Heart left ventricle (tissue), 16 donors: ENCODE results near the gene MCC. TPM values are rescaled to one million over a fixed set of nuclear protein-coding genes. Genes with fewer than 3 reads are reported as not detected.

Experiments
- ATAC-seq, 4 donors: fragments of 200-7000 bp; cut with Tn5 transposase; one replicate each; pipeline ENCODE4 v1.9.1; 2020 to 2022; ENCODE audit warnings: moderate library complexity in 4 of 4, mild to moderate bottlenecking in 3 of 4, moderate number of reproducible peaks in 1 of 4
- DNase-seq, 5 donors: peaks; one replicate each; pipeline ENCODE4 v3.0.0-alpha.2; 2020
- H3K27ac ChIP-seq, 12 donors: fragments of 200-600 bp; sonication (generic) in 4 of 12; one replicate each; pipeline versions ENCODE4 v1.5.0 to v1.8.0; 2016 to 2022; ENCODE audit warnings: mild to moderate bottlenecking in 2 of 12
- H3K27me3 ChIP-seq, 9 donors: fragments of 200-600 bp; sonication (generic) in 2 of 9; one replicate each; pipeline versions ENCODE4 v1.5.1 to v1.8.0; 2016 to 2022; ENCODE audit warnings: mild to moderate bottlenecking in 3 of 9
- H3K36me3 ChIP-seq, 9 donors: fragments of 200-600 bp; sonication (generic) in 2 of 9; one replicate each; pipeline versions ENCODE4 v1.5.0 to v1.8.0; 2018 to 2022; ENCODE audit warnings: mild to moderate bottlenecking in 2 of 9
- H3K4me1 ChIP-seq, 12 donors: fragments of 200-600 bp; sonication (generic) in 4 of 12; one replicate each; pipeline versions ENCODE4 v1.5.0 to v1.8.0; 2016 to 2022; ENCODE audit warnings: mild to moderate bottlenecking in 3 of 12
- H3K4me3 ChIP-seq, 12 donors: fragments of 200-600 bp; sonication (generic) in 4 of 12; one replicate each; pipeline versions ENCODE4 v1.5.0 to v1.8.0; 2017 to 2022; ENCODE audit warnings: mild to moderate bottlenecking in 9 of 12, moderate library complexity in 4 of 12
- H3K9me3 ChIP-seq, 12 donors: fragments of 200-600 bp; sonication (generic) in 4 of 12; one replicate each; pipeline versions ENCODE4 v1.5.0 to v1.8.0; 2016 to 2022; ENCODE audit warnings: mild to moderate bottlenecking in 1 of 12
- POLR2A ChIP-seq, 2 donors: fragments of 450-650 bp; IDR thresholded peaks; one replicate each; pipeline ENCODE4 v1.6.1; 2017; ENCODE audit warnings: antibody characterized with exemption in 2 of 2, mild to moderate bottlenecking in 2 of 2, moderate library complexity in 2 of 2
- WGBS, 4 donors: extraction: QIAGEN DNeasy Blood & Tissue Kit in 2 of 4; methylation state at CpG; one replicate each; pipeline versions ENCODE4 v1.1.5 to v1.1.7; 2013 to 2018; 5-methylcytosine and 5-hydroxymethylcytosine counted together
- intact Hi-C, 10 donors: fragments of 100-400 bp; cut with DNase I; formaldehyde crosslinking; loops; one replicate each; pipeline versions ENCODE4 v1.11.1 to v1.14.2; 2022
- polyA plus RNA-seq, 2 donors: library from polyadenylated mRNA; stranded (reverse); fragments of 200-250 nt; gene quantifications; one replicate each; pipeline ENCODE4 v1.2.3, GENCODE V29; 2013
- total RNA-seq, 9 donors: library from RNA; depleted of rRNA in 2 of 9; stranded (reverse); fragments of >200 nt in 2 of 9; fragmentation: NEBNext Ultra II Directional in 3 of 9; extraction: Animal tissue kit (Norgen Biotek cat#: 25700) in 3 of 9; gene quantifications; one replicate each; pipeline versions ENCODE4 v1.1.0 to v1.2.4, GENCODE V29; 2016 to 2023
- TF ChIP-seq, protein P1 (sequence below), 12 donors: fragments of 200-600 bp; sonication (generic) in 4 of 12; IDR thresholded peaks; one replicate each; pipeline versions ENCODE4 v1.5.0 to v1.8.0; 2018 to 2022; ENCODE audit warnings: antibody characterized with exemption in 12 of 12, mild to moderate bottlenecking in 5 of 12
- donor health status: ischemic (EF 13 %, LVEDD 7.1; RV severe dilation, severe dysfunction).
- donor health status: healthy with polysubstance abuse.
- donor health status: DM: no; HTN: yes; CAD: no.
- donor health status: DM: no; HTN: no; CAD: no.
- donor health status: ischemic (EF 25% LVEDD 6.9; RV normal size, moderate dysfunction).
- donor health status: ischemic (EF 25% LVEDD 5.7; RV mildly dilated, moderate dysfunction).
- donor health status: healthy.
- donor health status: DM: yes; HTN: yes; CAD: no.
- donor health status: ischemic (EF 35%, LVEDD 5.7; RV mildly dilated, moderate dysfunction).
- donor health status: nonischemic (EF 11% LVEDD 7.7; RV severe dilation, severe dysfunction).
- donor health status: DM: yes; HTN: yes; CAD: no.
- donor health status: PGD.
- donor health status: ischemic (EF 29% LVEDD 5.4; RV normal size, mild dysfunction).
- donor health status: nonischemic (EF 23%, LVEDD 6.1; RV moderate dilation, normal function).

Gene MCC
- total and polyA plus RNA-seq, 11 donors, result 6.1 to 33.8 (median 24.3) TPM

DNA sequence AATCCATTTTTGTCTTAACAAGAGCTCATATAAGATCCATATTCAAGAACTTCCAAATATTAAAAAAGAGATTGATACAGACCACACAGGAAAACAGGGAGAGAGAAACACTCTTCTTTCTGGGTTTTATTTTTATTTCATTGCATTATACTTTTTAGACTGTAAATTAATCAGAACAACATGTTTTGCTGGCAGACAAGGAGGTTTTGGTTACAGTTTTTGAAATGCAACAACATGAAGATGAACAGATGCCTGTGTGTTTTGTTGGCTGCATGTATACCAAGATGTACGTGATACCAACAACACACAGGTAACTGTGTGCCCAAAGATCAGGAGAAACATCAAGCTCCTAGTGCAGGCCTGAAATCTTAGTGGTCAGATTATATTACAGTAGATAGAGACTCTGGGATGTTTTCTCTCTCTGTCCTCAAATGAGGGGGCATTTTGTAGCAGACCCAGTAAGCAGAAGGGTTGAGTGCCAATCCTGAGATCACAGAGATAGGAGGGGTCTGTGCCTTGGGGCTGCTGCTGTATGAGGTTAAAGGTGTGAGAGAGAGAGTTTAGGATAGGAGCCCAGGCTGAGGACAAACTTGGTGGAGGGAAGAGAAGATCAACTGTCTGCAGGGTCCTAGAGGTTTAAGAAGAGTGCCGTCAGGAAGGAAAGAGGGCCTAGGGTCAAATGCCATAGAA, 359.5 kb downstream of the MCC start:
- WGBS, 4 donors, result 46 to 63% (median 47%) methylated on average over 2 of the region's 2 CpGs
- H3K9me3 ChIP-seq, result peaks cover 0 to 8% (median 0%) of the 10 kb centered on the region in 12 donors
- no peak overlapping the region for H3K27ac ChIP-seq
- DNase-seq (no peak), ATAC-seq (no peak)
- TF ChIP-seq, protein P1, sequence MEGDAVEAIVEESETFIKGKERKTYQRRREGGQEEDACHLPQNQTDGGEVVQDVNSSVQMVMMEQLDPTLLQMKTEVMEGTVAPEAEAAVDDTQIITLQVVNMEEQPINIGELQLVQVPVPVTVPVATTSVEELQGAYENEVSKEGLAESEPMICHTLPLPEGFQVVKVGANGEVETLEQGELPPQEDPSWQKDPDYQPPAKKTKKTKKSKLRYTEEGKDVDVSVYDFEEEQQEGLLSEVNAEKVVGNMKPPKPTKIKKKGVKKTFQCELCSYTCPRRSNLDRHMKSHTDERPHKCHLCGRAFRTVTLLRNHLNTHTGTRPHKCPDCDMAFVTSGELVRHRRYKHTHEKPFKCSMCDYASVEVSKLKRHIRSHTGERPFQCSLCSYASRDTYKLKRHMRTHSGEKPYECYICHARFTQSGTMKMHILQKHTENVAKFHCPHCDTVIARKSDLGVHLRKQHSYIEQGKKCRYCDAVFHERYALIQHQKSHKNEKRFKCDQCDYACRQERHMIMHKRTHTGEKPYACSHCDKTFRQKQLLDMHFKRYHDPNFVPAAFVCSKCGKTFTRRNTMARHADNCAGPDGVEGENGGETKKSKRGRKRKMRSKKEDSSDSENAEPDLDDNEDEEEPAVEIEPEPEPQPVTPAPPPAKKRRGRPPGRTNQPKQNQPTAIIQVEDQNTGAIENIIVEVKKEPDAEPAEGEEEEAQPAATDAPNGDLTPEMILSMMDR (IDR thresholded peaks at IDR 0.05), result no peak
- TF ChIP-seq POLR2A (IDR thresholded peaks at IDR 0.05), result no peak
- H3K4me1 ChIP-seq, result peaks cover 0 to 48% (median 23%) of the 10 kb centered on the region in 12 donors
- H3K4me3 ChIP-seq, result no peak overlapping the region
- no peaks in the 10 kb centered on the region for H3K27me3 ChIP-seq
- H3K36me3 ChIP-seq, result no peaks in the 10 kb centered on the region
- intact Hi-C loops, result loop anchor here in 1 of 10 donors (10.0 kb wide), 1 partner anchor 166 kb away; no protein-coding TSS in a partner anchor

- Histone ChIP-seq H3K27me3 (no peaks in the 10 kb centered on the region), H3K4me1 (peaks cover 0 to 49% (median 25%) of the 10 kb centered on the region in 12 donors), H3K36me3 (no peaks in the 10 kb centered on the region), H3K9me3 (peaks cover 0 to 8% (median 0%) of the 10 kb centered on the region in 12 donors), H3K4me3 (no peak overlapping the region), H3K27ac (no peak overlapping the region)
- intact Hi-C loops, result loop anchor here in 1 of 10 donors (10.0 kb wide), 1 partner anchor 167 kb away; no protein-coding TSS in a partner anchor
- TF ChIP-seq POLR2A (IDR thresholded peaks at IDR 0.05), result no peak
- TF ChIP-seq, protein P1 (IDR thresholded peaks at IDR 0.05), result no peak
- WGBS, 4 donors, result 96 to 100% (median 98%) methylated on average over 1 of the region's 1 CpG
- ATAC-seq, result no peak
- no peak for DNase-seq
These were observed 360.2 kb downstream of the MCC start for GRCh38 chr5:113128082-113128481.

GRCh38 chr5:113127021-113127420, 361.2 kb downstream of the MCC start:
- no peak overlapping the region for H3K4me3 ChIP-seq
- TF ChIP-seq, protein P1 (IDR thresholded peaks at IDR 0.05), result no peak
- TF ChIP-seq POLR2A (IDR thresholded peaks at IDR 0.05), result no peak
- no peaks in the 10 kb centered on the region for H3K36me3 ChIP-seq
- no peaks in the 10 kb centered on the region for H3K27me3 ChIP-seq
- WGBS, 4 donors, result 68 to 74% (median 71%) methylated on average over 4 of the region's 4 CpGs
- DNase-seq, result no peak
- H3K4me1 ChIP-seq, result peaks cover 0 to 53% (median 28%) of the 10 kb centered on the region in 12 donors
- peaks cover 0 to 8% (median 0%) of the 10 kb centered on the region in 12 donors for H3K9me3 ChIP-seq
- no peak overlapping the region for H3K27ac ChIP-seq
- intact Hi-C loops, result loop anchor here in 1 of 10 donors (10.0 kb wide), 1 partner anchor 168 kb away; no protein-coding TSS in a partner anchor
- no peak for ATAC-seq

- WGBS, 4 donors, result 48 to 64% (median 56%) methylated on average over 4 of the region's 4 CpGs
- H3K27ac ChIP-seq, result no peak overlapping the region
- no peaks in the 10 kb centered on the region for H3K36me3 ChIP-seq
- intact Hi-C loops, result loop anchor here in 1 of 10 donors (10.0 kb wide), 1 partner anchor 169 kb away; no protein-coding TSS in a partner anchor
- DNase-seq (no peak), ATAC-seq (no peak)
- no peaks in the 10 kb centered on the region for H3K27me3 ChIP-seq
- H3K4me1 ChIP-seq, result peaks cover 0 to 52% (median 28%) of the 10 kb centered on the region in 12 donors
- peaks cover 0 to 8% (median 0%) of the 10 kb centered on the region in 12 donors for H3K9me3 ChIP-seq
- H3K4me3 ChIP-seq, result no peak overlapping the region
- TF ChIP-seq, protein P1 (IDR thresholded peaks at IDR 0.05), result no peak
- TF ChIP-seq POLR2A (IDR thresholded peaks at IDR 0.05), result no peak
These were observed 362.9 kb downstream of the MCC start for GRCh38 chr5:113125371-113125770.
